K562 (cell line): ENCODE results near the gene ECE2. TPM values are rescaled to one million over a fixed set of nuclear protein-coding genes. Genes with fewer than 3 reads are reported as not detected.

ENCODE experiments used
- ATAC-seq: fragments of 200-7000 bp; cut with Tn5 transposase; 3 replicates; pipeline ENCODE4 v1.9.1; 2020; ENCODE audit warnings: moderate library complexity
- BruUV-seq: library from RNA; stranded (reverse); fragments of 400-500 nt; replicated peaks from 2 replicates; lab custom pipeline; 2021; lab: Mats Ljungman, UMichigan
- CTCF ChIA-PET: fragments of 300-600 bp; formaldehyde crosslinking; extraction: SDS; loops from one replicate; lab custom pipeline; 2021; ENCODE audit warnings: low intra/inter-chr PET ratio; lab: Yijun Ruan, JAX
- POLR2A ChIA-PET: fragments of 300-600, 350-650 bp; sonication (Branson Sonifier 250); formaldehyde crosslinking; extraction: SDS; loops from one replicate; lab custom pipeline; 2021; ENCODE audit warnings: antibody characterized with exemption, inconsistent platforms; lab: Yijun Ruan, JAX
- DNase-seq, 4 experiments: peaks; one replicate each; pipeline versions ENCODE4 v3.0.0 to v3.0.0-alpha.2; 2011 to 2018; ENCODE audit warnings: low spot score in 3 of 4, mixed read lengths in 3 of 4; ENCODE audit errors: extremely low read depth in 1 of 4
- FAIRE-seq: peaks from 2 replicates; lab custom pipeline; 2011; peaks lifted over from hg19 to GRCh38; lab: Jason Lieb, UNC
- H2AFZ ChIP-seq: 2 replicates; pipeline ENCODE4 v1.6.0; 2011; ENCODE audit warnings: low read depth, low read length, control low read depth, inconsistent platforms
- H3K27ac ChIP-seq: fragments of 200-600 bp; 3 replicates; pipeline ENCODE4 v1.8.0; 2011; ENCODE audit warnings: low read depth, mild to moderate bottlenecking, control low read depth, inconsistent platforms, low read length, moderate library complexity, mixed read lengths; ENCODE audit errors: extremely low read depth
- H3K27me3 ChIP-seq, 2 experiments: fragments of 300-600 bp in 1 of 2; 2 replicates in 1 of 2; 3 replicates in 1 of 2; pipeline versions ENCODE4 v1.6.0 to v1.8.0; 2011; ENCODE audit warnings: inconsistent platforms in 2 of 2, low read length in 2 of 2, mild to moderate bottlenecking in 1 of 2, mixed read lengths in 1 of 2, moderate library complexity in 1 of 2; ENCODE audit not compliant: control insufficient read depth in 2 of 2, insufficient read depth in 2 of 2
- H3K36me3 ChIP-seq: fragments of 300-600 bp; 3 replicates; pipeline ENCODE4 v1.8.0; 2011; ENCODE audit warnings: mild to moderate bottlenecking, low read length, inconsistent platforms; ENCODE audit not compliant: control insufficient read depth, insufficient read depth
- H3K4me1 ChIP-seq, 2 experiments: fragments of 200-600 bp in 1 of 2; replicated peaks in 1 of 2; 2 replicates in 1 of 2; 3 replicates in 1 of 2; pipeline versions ENCODE4 v1.5.1 to v1.8.0; 2011; ENCODE audit warnings: inconsistent platforms in 2 of 2, low read length in 2 of 2, mild to moderate bottlenecking in 1 of 2, mixed read lengths in 1 of 2, moderate library complexity in 1 of 2; ENCODE audit not compliant: control insufficient read depth in 2 of 2, insufficient read depth in 2 of 2
- H3K4me2 ChIP-seq: 2 replicates; pipeline ENCODE4 v1.6.1; 2011; ENCODE audit warnings: low read length, control low read depth, inconsistent platforms, mixed read lengths; ENCODE audit not compliant: insufficient read depth
- H3K4me3 ChIP-seq: fragments of 200-600 bp; sonication (generic), shearing (Covaris generic); 2 replicates; pipeline ENCODE4 v1.5.1; 2016; ENCODE audit warnings: control low read depth, inconsistent platforms
- H3K79me2 ChIP-seq: fragments of 200-600 bp; 3 replicates; pipeline ENCODE4 v1.8.0; 2011; ENCODE audit warnings: low read length, inconsistent platforms; ENCODE audit not compliant: control insufficient read depth, insufficient read depth
- H3K9ac ChIP-seq, 2 experiments: 2 replicates each; pipeline versions ENCODE4 v1.6.0 to v1.6.1; 2011; ENCODE audit warnings: low read depth in 2 of 2, low read length in 2 of 2, control low read depth in 1 of 2, inconsistent platforms in 1 of 2, mild to moderate bottlenecking in 1 of 2, mixed read lengths in 1 of 2; ENCODE audit not compliant: insufficient read depth in 1 of 2
- H3K9me1 ChIP-seq: one replicate; pipeline ENCODE4 v1.6.0; 2011; ENCODE audit warnings: inconsistent platforms, mild to moderate bottlenecking, low read length, moderate library complexity; ENCODE audit not compliant: control insufficient read depth, insufficient read depth
- H3K9me3 ChIP-seq: replicated peaks from 2 replicates; pipeline ENCODE4 v1.5.1; 2011; ENCODE audit warnings: low read depth, low read length, inconsistent platforms; ENCODE audit not compliant: control insufficient read depth, insufficient read depth
- H4K20me1 ChIP-seq: replicated peaks from 2 replicates; pipeline ENCODE4 v1.6.1; 2011; ENCODE audit warnings: low read length, inconsistent platforms, mixed read lengths; ENCODE audit not compliant: control insufficient read depth, insufficient read depth
- CHAMP1 ChIP-seq: fragments of 450-650 bp; IDR thresholded peaks from 2 replicates; pipeline ENCODE4 v1.6.1; 2016; ENCODE audit warnings: mild to moderate bottlenecking
- ESRRB ChIP-seq: fragments of 250-450 bp; sonication (Bioruptor Pico); IDR thresholded peaks from 2 replicates; pipeline ENCODE4 v1.5.0; 2020; ENCODE audit warnings: mild to moderate bottlenecking, moderate library complexity, borderline replicate concordance
- FOXJ3 ChIP-seq: sonication (generic); formaldehyde crosslinking; IDR thresholded peaks from 2 replicates; pipeline ENCODE4 v1.4.0; 2020; ENCODE audit warnings: mild to moderate bottlenecking, missing genetic modification reagents
- GABPB2 ChIP-seq: fragments of 250-450 bp; sonication (Bioruptor Pico); conservative IDR thresholded peaks from 2 replicates; pipeline ENCODE4 v1.5.1; 2021; ENCODE audit warnings: mild to moderate bottlenecking
- HINFP ChIP-seq: fragments of 450-650 bp; conservative IDR thresholded peaks from 2 replicates; pipeline ENCODE4 v1.6.1; 2016; ENCODE audit warnings: missing genetic modification characterization, low read depth, mild to moderate bottlenecking, control low read depth, missing compliant biosample characterization
- NCOA1 ChIP-seq: fragments of 450-650 bp; IDR thresholded peaks from 2 replicates; pipeline ENCODE4 v1.6.1; 2016; ENCODE audit warnings: low read depth
- POLR3G ChIP-seq: IDR thresholded peaks from 2 replicates; pipeline ENCODE4 v1.6.1; 2011; ENCODE audit not compliant: insufficient read length, insufficient replicate concordance; ENCODE audit errors: extremely low read depth
- RBM17 ChIP-seq: fragments of 200-400 bp; formaldehyde crosslinking; IDR thresholded peaks from 2 replicates; pipeline ENCODE4 v1.6.1; 2017; ENCODE audit warnings: low read depth, mild to moderate bottlenecking, low read length, borderline replicate concordance
- THAP12 ChIP-seq: fragments of 250-450 bp; sonication (Bioruptor Pico); IDR thresholded peaks from 2 replicates; pipeline ENCODE4 v1.9.0; 2021; ENCODE audit warnings: mild to moderate bottlenecking, inconsistent platforms
- THAP7 ChIP-seq: fragments of 250-450 bp; sonication (Bioruptor Pico); IDR thresholded peaks from 2 replicates; pipeline ENCODE4 v1.5.0; 2021
- TOE1 ChIP-seq, 2 experiments: fragments of 450-650 bp in 1 of 2; sonication (generic) in 1 of 2; formaldehyde crosslinking in 1 of 2; IDR thresholded peaks; 2 replicates each; pipeline versions ENCODE4 v1.7.1 to v1.8.0; 2016 to 2022; ENCODE audit warnings: borderline replicate concordance in 2 of 2, mild to moderate bottlenecking in 2 of 2, antibody characterized with exemption in 1 of 2, inconsistent platforms in 1 of 2, low read depth in 1 of 2, missing genetic modification reagents in 1 of 2, moderate library complexity in 1 of 2
- ZNF134 ChIP-seq: fragments of 250-450 bp; sonication (Bioruptor Pico); conservative IDR thresholded peaks from 2 replicates; pipeline ENCODE4 v1.4.0; 2020
- ZNF41 ChIP-seq: fragments of 250-450 bp; sonication (Bioruptor Pico); conservative IDR thresholded peaks from 2 replicates; pipeline ENCODE4 v1.4.0; 2020; ENCODE audit warnings: mild to moderate bottlenecking
- ZNF830 ChIP-seq: fragments of 250-450 bp; sonication (Bioruptor Pico); IDR thresholded peaks from 2 replicates; pipeline ENCODE4 v1.5.0; 2021; ENCODE audit warnings: mild to moderate bottlenecking
- WGBS: fragments of 100-300 bp; shearing (Covaris generic); methylation state at CpG from one replicate; pipeline ENCODE4 v1.1.6; 2016; ENCODE audit warnings: low coverage, mixed read lengths; ENCODE audit not compliant: insufficient coverage; ENCODE audit errors: missing lambda C conversion rate; 5-methylcytosine and 5-hydroxymethylcytosine counted together
- in situ Hi-C: fragments of 300-500 bp; cut with MboI; formaldehyde crosslinking; loops from 4 replicates; pipeline ENCODE4 v1.15.0; 2018; ENCODE audit warnings: inconsistent platforms, mixed read lengths
- intact Hi-C: fragments of 100-400 bp; cut with micrococcal nuclease; formaldehyde crosslinking; loops from 2 replicates; pipeline ENCODE4 v1.14.2; 2022
- polyA plus RNA-seq, 8 experiments: library from polyadenylated mRNA; depleted of rRNA in 4 of 8; stranded (reverse) in 5 of 8; unstranded in 3 of 8; fragments of >200 nt; fragmentation: Nextera tagmentation in 2 of 8; fragmentation: Illumina TruSeq in 1 of 8; extraction: Ambion mirVana in 2 of 8; extraction: Trizol in 1 of 8; gene quantifications; 2 replicates each; pipeline versions ENCODE4 v1.2.1 to v1.2.3, GENCODE V29; 2011 to 2014; ENCODE audit warnings: inconsistent platforms in 1 of 8, missing spikeins in 1 of 8
- total RNA-seq, 7 experiments: library from RNA; depleted of rRNA in 6 of 7; stranded (reverse); fragments of >200 nt in 6 of 7; fragmentation: Illumina TruSeq in 2 of 7; extraction: Trizol in 2 of 7; gene quantifications; 2 replicates each; pipeline versions ENCODE4 v1.2.1 to v1.2.3, GENCODE V29; 2011 to 2021; ENCODE audit warnings: low replicate concordance in 1 of 7

The ECE2 gene
- total and polyA plus RNA-seq, 9 of the 15 experiments (the other 6 are each of a cell fraction or from before 2014, with no cell fraction given) = not detected

- H3K4me3 ChIP-seq = no peak overlapping the region
- no peak overlapping the region for H3K4me2 ChIP-seq
- ATAC-seq (no peak), FAIRE-seq (no peak), DNase-seq (no peak)
- H3K79me2 ChIP-seq = peaks cover 16% of the 10 kb centered on the region
- intact Hi-C loops (no loop called here), in situ Hi-C loops (no loop called here)
- H3K36me3 ChIP-seq = peaks cover 29% of the 10 kb centered on the region
- H3K9me3 ChIP-seq = no peaks in the 10 kb centered on the region
- POLR2A ChIA-PET = interaction anchor here (1.0 to 1.4 kb wide), 2 partner anchors 9 to 22 kb away, joined by 3 to 7 read pairs; no protein-coding TSS in a partner anchor
- CTCF ChIA-PET = no interaction called here
- H3K9me1 ChIP-seq = peaks cover 8% of the 10 kb centered on the region
- H3K4me1 ChIP-seq = peaks cover 28 to 52% of the 10 kb centered on the region in 2 experiments
- H3K27me3 ChIP-seq = no peaks in the 10 kb centered on the region
- BruUV-seq = no TSS peak
- H4K20me1 ChIP-seq = peaks cover 14% of the 10 kb centered on the region
- 88% methylated on average over 3 of the region's 8 CpGs for WGBS
- H2AFZ ChIP-seq = no peak overlapping the region
- H3K27ac ChIP-seq = no peak overlapping the region
- H3K9ac ChIP-seq = peak overlapping the region in 1 of 2 experiments; percentile 64; a peak in 2 of 4 replicates
- TF ChIP-seq ZNF41 (CRISPR knock-in tag) (no peak), RBM17 (no peak), THAP12 (CRISPR knock-in tag) (no peak), FOXJ3 (no peak), ESRRB (no peak), ZNF830 (CRISPR knock-in tag) (no peak), NCOA1 (no peak), TOE1 (IDR thresholded peaks at IDR 0.05; ENCODE audit: borderline replicate concordance) (no peak), TOE1 (CRISPR knock-in tag; IDR thresholded peaks at IDR 0.05; ENCODE audit: borderline replicate concordance, low read depth) (no peak), ZNF134 (CRISPR knock-in tag) (no peak), POLR3G (no peak), CHAMP1 (no peak), GABPB2 (CRISPR knock-in tag) (no peak), THAP7 (CRISPR knock-in tag) (no peak), HINFP (tag) (no peak)
Observed at GRCh38 chr3:184339001-184339400, 63.2 kb downstream of the ECE2 start.
